Omental fat pad (tissue), 4 donors: Measurements from ENCODE around the gene HAPLN3. TPM values are rescaled to one million over a fixed set of nuclear protein-coding genes. Genes with fewer than 3 reads are reported as not detected.
A peak's percentile ranks its signal among the peaks of the same experiment; 100 is the strongest.

Source experiments
- ATAC-seq: fragments of 150-250 bp; one replicate; pipeline ENCODE4 v1.9.1; 2016; ENCODE audit warnings: mild to moderate bottlenecking, moderate library complexity; ENCODE audit not compliant: low FRiP score
- DNase-seq: peaks from one replicate; pipeline ENCODE4 v3.0.0-alpha.2; 2019; ENCODE audit warnings: low spot score
- CTCF ChIP-seq, 3 donors: fragments of 450-650 bp; IDR thresholded peaks; one replicate each; pipeline ENCODE4 v1.5.1; 2016 to 2017; ENCODE audit warnings: antibody characterized with exemption in 3 of 3, mild to moderate bottlenecking in 3 of 3, moderate library complexity in 2 of 3
- total RNA-seq, 4 donors: library from RNA; depleted of rRNA; stranded (reverse); fragments of >200 nt; gene quantifications; one replicate each; pipeline ENCODE4 v1.1.0, GENCODE V29; 2016

HAPLN3 gene
- total RNA-seq, 4 donors from 2014 or later = 7.2 to 56.2 (median 31.0) TPM

- ATAC-seq (no peak), DNase-seq (no peak)
- TF ChIP-seq CTCF (IDR thresholded peaks at IDR 0.05) = no peak
These were observed 23.2 kb downstream of the HAPLN3 start for GRCh38 chr15:88872106-88872505.

- TF ChIP-seq CTCF (IDR thresholded peaks at IDR 0.05) = no peak
- DNase-seq (no peak), ATAC-seq (no peak)
These were observed 24.0 kb downstream of the HAPLN3 start for GRCh38 chr15:88871313-88871712.

- TF ChIP-seq CTCF (IDR thresholded peaks at IDR 0.05) = no peak
- DNase-seq (no peak), ATAC-seq (no peak)
These were observed 29.0 kb downstream of the HAPLN3 start for GRCh38 chr15:88866295-88866881.

GRCh38 chr15:88865498-88866099, 29.7 kb downstream of the HAPLN3 start:
- no peak for TF ChIP-seq CTCF (IDR thresholded peaks at IDR 0.05)
- DNase-seq = no peak
- peak; percentile 60 for ATAC-seq

GRCh38 chr15:88864861-88865497, 30.4 kb downstream of the HAPLN3 start:
- DNase-seq = no peak
- ATAC-seq = no peak
- TF ChIP-seq CTCF (IDR thresholded peaks at IDR 0.05) = no peak

GRCh38 chr15:88863412-88863811, 31.9 kb downstream of the HAPLN3 start:
- TF ChIP-seq CTCF (IDR thresholded peaks at IDR 0.05) = no peak
- ATAC-seq (no peak), DNase-seq (no peak)

GRCh38 chr15:88860212-88860611, 35.1 kb downstream of the HAPLN3 start:
- ATAC-seq (no peak), DNase-seq (no peak)
- no peak for TF ChIP-seq CTCF (IDR thresholded peaks at IDR 0.05)
